GM13976 (cell line): ENCODE measurements around the gene SLC9A9.

Experiments
- DNase-seq: peaks from one replicate; pipeline ENCODE4 v3.0.0; 2012; ENCODE audit warnings: low spot score
- in situ Hi-C: fragments of 300-500 bp; cut with MboI; formaldehyde crosslinking; loops from one replicate; pipeline ENCODE4 v1.12.0; 2022; ENCODE audit warnings: low sequenced_read_pairs, mixed read lengths, inconsistent platforms; ENCODE audit not compliant: unreplicated experiment
- TF ChIP-seq, protein P1 (sequence below): IDR thresholded peaks from 2 replicates; pipeline ENCODE4 v1.5.1; 2012; ENCODE audit warnings: borderline replicate concordance, mild to moderate bottlenecking; ENCODE audit not compliant: insufficient read depth; ENCODE audit errors: extremely low read depth, missing control alignments, control extremely low read depth

SLC9A9 gene

DNA sequence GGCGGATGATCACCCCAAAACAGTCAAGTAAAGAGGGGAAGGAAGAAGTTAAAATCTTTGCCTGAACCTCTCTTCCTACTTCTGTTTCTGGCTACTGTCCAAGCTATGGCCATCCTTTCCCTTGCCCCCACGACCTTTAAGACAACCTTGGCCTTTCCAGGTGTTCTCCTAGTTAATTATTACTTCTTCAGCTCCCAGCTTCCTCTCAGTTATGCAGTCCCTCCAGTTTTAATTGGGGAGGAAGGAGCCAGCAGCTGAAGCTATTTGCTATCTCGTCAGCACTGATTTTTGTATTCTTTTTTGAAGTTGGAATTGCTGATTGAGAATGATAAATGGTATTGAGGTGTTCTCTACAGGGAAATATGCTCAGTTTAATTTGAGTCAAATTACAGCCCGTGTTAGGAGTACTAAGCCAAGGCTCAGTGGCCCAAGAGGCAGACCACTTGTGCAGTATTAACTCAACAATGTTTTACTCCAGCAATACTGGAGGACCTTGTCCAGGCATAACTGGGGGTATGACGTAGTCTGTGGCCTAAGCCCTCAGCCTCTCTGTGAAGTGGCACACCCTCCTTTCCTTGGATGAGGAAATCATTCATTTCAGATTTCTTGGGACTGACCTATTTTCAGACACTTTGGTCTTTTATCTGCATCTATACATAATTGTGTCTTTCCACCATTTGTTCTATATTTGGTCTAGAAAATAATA lies 336.9 kb downstream of the SLC9A9 start:
- in situ Hi-C loops, result no loop called here
- DNase-seq, result no peak
- TF ChIP-seq, protein P1, sequence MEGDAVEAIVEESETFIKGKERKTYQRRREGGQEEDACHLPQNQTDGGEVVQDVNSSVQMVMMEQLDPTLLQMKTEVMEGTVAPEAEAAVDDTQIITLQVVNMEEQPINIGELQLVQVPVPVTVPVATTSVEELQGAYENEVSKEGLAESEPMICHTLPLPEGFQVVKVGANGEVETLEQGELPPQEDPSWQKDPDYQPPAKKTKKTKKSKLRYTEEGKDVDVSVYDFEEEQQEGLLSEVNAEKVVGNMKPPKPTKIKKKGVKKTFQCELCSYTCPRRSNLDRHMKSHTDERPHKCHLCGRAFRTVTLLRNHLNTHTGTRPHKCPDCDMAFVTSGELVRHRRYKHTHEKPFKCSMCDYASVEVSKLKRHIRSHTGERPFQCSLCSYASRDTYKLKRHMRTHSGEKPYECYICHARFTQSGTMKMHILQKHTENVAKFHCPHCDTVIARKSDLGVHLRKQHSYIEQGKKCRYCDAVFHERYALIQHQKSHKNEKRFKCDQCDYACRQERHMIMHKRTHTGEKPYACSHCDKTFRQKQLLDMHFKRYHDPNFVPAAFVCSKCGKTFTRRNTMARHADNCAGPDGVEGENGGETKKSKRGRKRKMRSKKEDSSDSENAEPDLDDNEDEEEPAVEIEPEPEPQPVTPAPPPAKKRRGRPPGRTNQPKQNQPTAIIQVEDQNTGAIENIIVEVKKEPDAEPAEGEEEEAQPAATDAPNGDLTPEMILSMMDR, result no peak

DNA sequence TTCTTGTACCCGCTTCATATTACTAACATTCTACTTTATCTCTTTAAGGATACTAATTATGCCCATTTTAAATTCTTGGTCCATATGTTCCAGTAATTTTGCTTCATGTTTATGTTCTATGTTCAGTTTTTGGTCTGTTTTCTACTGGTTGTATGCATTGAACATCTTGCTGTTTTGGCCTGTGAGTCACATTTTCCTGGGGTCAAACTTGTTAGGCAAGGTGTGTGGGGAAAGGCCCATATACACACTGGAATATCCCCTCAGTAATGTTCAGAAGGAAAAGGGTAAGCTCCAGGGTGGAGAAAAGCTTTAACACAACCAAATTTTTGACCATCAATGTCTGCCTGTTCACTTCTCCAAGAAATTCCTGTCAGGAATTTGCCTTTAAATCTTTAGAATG lies 337.7 kb downstream of the SLC9A9 start:
- DNase-seq, result no peak
- in situ Hi-C loops, result no loop called here
- TF ChIP-seq, protein P1, result no peak

DNA sequence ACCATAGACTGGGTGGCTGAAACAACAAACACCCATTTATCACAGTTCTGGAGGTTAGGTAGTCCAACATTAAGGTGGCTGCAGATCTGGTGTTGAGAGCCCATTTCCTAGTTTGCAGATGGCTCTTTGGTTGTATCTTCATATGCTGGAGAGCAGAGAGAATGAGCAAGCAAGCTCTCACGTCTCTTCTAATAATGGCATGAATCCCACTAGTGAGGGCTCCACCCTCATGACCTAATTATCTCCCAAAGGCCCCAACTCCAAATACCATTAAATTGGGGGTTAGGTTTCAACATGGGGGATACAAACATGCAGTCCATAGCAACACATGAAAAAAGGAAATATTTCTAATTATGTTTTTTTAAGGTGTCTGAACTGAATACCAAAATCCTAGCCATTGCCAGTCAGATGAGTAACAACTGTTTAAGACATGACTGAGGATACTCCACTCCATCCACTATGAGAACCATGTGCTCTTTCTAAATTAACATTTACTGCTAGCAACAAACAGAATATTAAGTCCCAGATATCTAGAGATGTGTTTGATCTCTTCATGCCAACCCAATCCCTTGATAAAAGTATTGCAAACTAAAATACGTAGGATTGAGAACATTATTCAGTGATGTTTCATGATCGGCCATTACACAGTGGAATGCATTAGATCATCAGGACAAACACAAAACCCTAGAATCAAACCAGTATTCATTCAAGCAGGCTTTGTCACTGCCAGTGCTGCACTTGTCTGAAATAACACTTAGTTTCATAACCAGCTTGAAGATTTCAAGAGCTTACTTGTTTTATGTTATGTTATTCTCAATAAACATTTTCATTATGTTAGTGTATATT lies 340.3 kb downstream of the SLC9A9 start:
- TF ChIP-seq, protein P1, result no peak
- no peak for DNase-seq
- in situ Hi-C loops, result no loop called here

DNA sequence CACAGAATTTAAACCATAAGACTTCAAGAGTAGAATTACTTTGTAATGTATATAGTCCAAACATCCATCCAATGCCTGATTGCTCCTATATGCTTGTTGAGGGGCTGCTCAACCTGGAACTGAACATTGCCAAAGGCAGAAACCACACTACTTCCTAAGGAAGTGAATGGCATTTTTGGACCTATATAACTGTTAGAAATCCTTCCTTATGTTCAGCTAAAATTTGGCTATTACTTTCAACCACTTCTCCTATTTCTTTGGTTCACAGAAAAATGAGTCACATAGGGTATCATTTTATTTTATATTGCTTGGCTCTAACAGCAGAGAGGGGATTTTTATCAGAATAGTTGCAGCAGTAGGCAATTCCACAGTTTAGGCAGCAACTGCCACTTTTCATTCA lies 342.1 kb downstream of the SLC9A9 start:
- TF ChIP-seq, protein P1, result no peak
- in situ Hi-C loops, result no loop called here
- DNase-seq, result no peak

DNA sequence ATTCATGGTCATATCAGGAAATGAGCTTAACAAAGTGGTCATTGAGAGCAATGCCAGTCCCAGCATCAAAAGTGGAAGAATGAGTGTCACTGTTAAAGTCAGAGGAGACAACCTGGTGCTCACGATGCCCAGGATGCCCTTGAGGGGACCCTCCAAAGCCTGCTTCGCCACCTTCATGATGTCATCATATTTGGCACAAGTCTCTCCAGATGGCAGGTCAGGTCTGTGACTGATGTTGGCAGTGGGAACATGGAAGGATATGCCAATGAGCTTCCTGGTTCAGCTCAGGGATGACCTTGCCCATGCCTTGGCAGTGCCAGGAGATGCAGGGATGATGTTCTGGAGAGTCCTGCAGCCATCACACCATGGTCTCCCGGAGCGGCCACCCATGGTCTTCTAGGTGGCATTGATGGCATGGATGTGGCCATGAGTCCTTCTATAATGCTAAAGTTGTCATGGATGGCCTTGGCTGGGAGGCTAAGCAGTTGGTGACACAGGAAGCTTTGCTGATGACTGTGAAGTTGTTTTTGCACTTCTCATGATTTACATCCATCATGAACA lies 344.9 kb downstream of the SLC9A9 start:
- TF ChIP-seq, protein P1, result no peak
- in situ Hi-C loops, result no loop called here
- no peak for DNase-seq

DNA sequence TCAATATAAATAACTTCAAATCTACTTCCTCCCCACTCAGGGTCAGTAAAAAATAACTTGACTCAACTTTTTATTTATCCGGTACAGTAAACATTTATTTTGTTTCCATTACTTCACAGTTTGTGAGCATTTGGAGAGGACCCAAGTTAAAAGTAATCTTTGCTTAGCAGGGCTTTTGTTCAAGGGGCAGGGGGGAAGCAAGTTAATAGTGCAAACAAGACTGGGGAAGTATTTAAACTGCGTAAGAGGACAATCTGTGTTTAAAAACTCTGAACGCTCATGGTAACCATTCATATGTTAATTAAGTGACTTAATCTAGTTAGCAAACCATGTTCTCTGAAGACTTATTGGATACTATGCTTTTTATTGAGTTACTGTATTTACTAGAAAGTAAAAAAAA lies 346.2 kb downstream of the SLC9A9 start:
- TF ChIP-seq, protein P1, result no peak
- no peak for DNase-seq
- in situ Hi-C loops, result no loop called here
